ENCODE results near the gene TNFAIP3. TPM values are rescaled to one million over a fixed set of nuclear protein-coding genes. Genes with fewer than 3 reads are reported as not detected.

The TNFAIP3 gene
- polyA plus RNA-seq, 3 donors, result 35.5 to 273 (median 38.4) TPM

DNA sequence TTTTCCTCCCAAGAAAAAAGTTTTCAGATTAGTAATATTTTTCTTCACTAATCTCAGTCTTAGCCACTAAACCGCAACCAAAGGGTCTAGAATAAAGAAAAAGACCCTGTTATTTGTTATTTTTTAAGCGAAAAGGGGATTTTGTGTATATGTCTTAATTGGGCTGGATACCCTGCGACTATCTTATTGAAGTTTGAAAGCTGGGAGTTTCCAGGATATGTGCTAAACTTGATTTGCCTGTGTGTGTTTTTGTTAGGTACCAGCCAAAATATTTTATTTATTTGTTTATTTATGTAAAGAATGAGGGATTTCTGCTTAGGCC lies 52.4 kb downstream of the TNFAIP3 start:
- TF ChIP-seq, protein P1, sequence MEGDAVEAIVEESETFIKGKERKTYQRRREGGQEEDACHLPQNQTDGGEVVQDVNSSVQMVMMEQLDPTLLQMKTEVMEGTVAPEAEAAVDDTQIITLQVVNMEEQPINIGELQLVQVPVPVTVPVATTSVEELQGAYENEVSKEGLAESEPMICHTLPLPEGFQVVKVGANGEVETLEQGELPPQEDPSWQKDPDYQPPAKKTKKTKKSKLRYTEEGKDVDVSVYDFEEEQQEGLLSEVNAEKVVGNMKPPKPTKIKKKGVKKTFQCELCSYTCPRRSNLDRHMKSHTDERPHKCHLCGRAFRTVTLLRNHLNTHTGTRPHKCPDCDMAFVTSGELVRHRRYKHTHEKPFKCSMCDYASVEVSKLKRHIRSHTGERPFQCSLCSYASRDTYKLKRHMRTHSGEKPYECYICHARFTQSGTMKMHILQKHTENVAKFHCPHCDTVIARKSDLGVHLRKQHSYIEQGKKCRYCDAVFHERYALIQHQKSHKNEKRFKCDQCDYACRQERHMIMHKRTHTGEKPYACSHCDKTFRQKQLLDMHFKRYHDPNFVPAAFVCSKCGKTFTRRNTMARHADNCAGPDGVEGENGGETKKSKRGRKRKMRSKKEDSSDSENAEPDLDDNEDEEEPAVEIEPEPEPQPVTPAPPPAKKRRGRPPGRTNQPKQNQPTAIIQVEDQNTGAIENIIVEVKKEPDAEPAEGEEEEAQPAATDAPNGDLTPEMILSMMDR (IDR thresholded peaks at IDR 0.05), result no peak
- H2AFZ ChIP-seq (ENCODE audit: insufficient read depth, low read depth, low read length, poor library complexity, severe bottlenecking), result no peak overlapping the region
- Mint-ChIP-seq H3K36me3 (no peaks in the 10 kb centered on the region), H3K27ac (no peak overlapping the region), H3K9me3 (no peaks in the 10 kb centered on the region), H3K4me1 (peaks cover 28% of the 10 kb centered on the region), H3K27me3 (ENCODE audit: low read depth in 3 of 3) (no peaks in the 10 kb centered on the region), H3K4me3 (no peak overlapping the region)
- no peak for DNase-seq
- no peaks in the 10 kb centered on the region for H3K27me3 ChIP-seq (ENCODE audit: control insufficient read depth in 2 of 2, insufficient read depth in 2 of 2, low read length in 2 of 2)
- H3K4me3 ChIP-seq (replicated peaks in 1 of 3; ENCODE audit: low read depth in 2 of 3, low read length in 3 of 3), result no peak overlapping the region
- H3K36me3 ChIP-seq (replicated peaks in 1 of 2; ENCODE audit: control insufficient read depth in 1 of 2, insufficient read depth in 2 of 2, low read length in 2 of 2), result no peaks in the 10 kb centered on the region
- H3K4me1 ChIP-seq (ENCODE audit: control insufficient read depth in 1 of 2, insufficient read depth in 2 of 2, low read length in 2 of 2), result peaks cover 16 to 21% of the 10 kb centered on the region in 2 donors
- H3K9ac ChIP-seq (ENCODE audit: insufficient read depth, low read length, poor library complexity, severe bottlenecking), result no peak overlapping the region
- no peaks in the 10 kb centered on the region for H3K9me3 ChIP-seq (replicated peaks in 1 of 2; ENCODE audit: control insufficient read depth in 1 of 2, insufficient read depth in 1 of 2, low read length in 2 of 2)
- WGBS (ENCODE audit: insufficient coverage), result 100% methylated on average over 1 of the region's 3 CpGs
- no peaks in the 10 kb centered on the region for H3K79me2 ChIP-seq (ENCODE audit: insufficient read depth, low read length)
- no peaks in the 10 kb centered on the region for H4K20me1 ChIP-seq (ENCODE audit: insufficient read depth, low read length)
- intact Hi-C loops (cut with micrococcal nuclease), result no loop called here
- H3K4me2 ChIP-seq (replicated peaks; ENCODE audit: extremely low read depth, low read length, poor library complexity, severe bottlenecking), result no peak overlapping the region
- no peak overlapping the region for H3K27ac ChIP-seq (ENCODE audit: low read depth in 1 of 2, low read length in 2 of 2)

DNA sequence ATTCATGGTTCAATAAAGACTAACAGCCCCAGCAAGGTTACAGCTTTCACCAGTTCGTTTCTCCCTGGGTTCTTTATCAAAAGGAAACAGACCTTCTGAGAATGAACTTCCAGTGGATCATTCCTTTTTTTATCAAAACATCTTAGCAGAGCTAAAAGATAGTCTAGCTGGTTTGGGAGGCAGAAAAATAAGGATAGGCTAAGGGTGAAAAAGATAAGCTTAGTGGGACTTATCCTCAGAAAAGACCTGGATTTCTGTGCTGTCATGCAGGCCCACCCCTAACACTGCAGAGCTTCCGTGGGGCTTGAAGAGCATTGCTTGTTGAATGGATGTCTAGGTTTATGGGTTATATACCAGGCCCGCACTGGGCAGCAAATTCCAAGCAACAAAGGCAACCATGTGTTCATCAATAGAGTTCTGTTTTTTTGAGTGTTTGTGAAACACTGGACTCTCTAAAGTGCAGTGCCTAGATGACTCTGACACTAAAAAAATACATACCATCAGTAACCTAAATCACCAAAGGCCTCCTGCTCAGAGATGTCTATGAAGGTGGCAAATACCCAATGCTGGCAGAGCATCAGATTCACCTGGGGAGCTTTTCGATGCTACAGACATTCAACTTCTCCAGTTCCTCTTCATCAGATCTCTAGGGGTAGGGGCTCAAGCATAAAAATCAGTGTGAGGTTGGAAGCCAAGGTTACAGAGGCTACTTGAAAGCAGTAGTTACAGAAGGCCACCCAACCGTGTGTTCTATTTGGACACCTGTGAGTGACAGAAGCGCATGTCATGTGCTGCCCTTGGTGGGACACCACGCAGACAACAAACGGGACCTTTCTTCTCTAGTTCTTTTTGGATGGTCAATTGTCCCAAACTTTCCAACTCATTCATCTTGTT lies 53.0 kb downstream of the TNFAIP3 start:
- Histone ChIP-seq H3K4me1 (ENCODE audit: control insufficient read depth in 1 of 2, insufficient read depth in 2 of 2, low read length in 2 of 2) (peaks cover 13 to 15% of the 10 kb centered on the region in 2 donors), H3K4me3 (replicated peaks in 1 of 3; ENCODE audit: low read depth in 2 of 3, low read length in 3 of 3) (no peak overlapping the region), H3K9ac (ENCODE audit: insufficient read depth, low read length, poor library complexity, severe bottlenecking) (no peak overlapping the region), H3K27ac (ENCODE audit: low read depth in 1 of 2, low read length in 2 of 2) (no peak overlapping the region), H3K27me3 (ENCODE audit: control insufficient read depth in 2 of 2, insufficient read depth in 2 of 2, low read length in 2 of 2) (no peaks in the 10 kb centered on the region), H3K4me2 (replicated peaks; ENCODE audit: extremely low read depth, low read length, poor library complexity, severe bottlenecking) (no peak overlapping the region), H3K9me3 (replicated peaks in 1 of 2; ENCODE audit: control insufficient read depth in 1 of 2, insufficient read depth in 1 of 2, low read length in 2 of 2) (no peaks in the 10 kb centered on the region), H3K36me3 (replicated peaks in 1 of 2; ENCODE audit: control insufficient read depth in 1 of 2, insufficient read depth in 2 of 2, low read length in 2 of 2) (no peaks in the 10 kb centered on the region), H3K79me2 (ENCODE audit: insufficient read depth, low read length) (no peaks in the 10 kb centered on the region), H2AFZ (ENCODE audit: insufficient read depth, low read depth, low read length, poor library complexity, severe bottlenecking) (no peak overlapping the region), H4K20me1 (ENCODE audit: insufficient read depth, low read length) (no peaks in the 10 kb centered on the region)
- H3K27me3 Mint-ChIP-seq (ENCODE audit: low read depth in 3 of 3), result no peaks in the 10 kb centered on the region
- intact Hi-C loops (cut with micrococcal nuclease), result no loop called here
- no peaks in the 10 kb centered on the region for H3K36me3 Mint-ChIP-seq
- WGBS (ENCODE audit: insufficient coverage), result 88% methylated on average over 5 of the region's 8 CpGs
- TF ChIP-seq, protein P1 (IDR thresholded peaks at IDR 0.05), result no peak
- H3K9me3 Mint-ChIP-seq, result no peaks in the 10 kb centered on the region
- H3K4me3 Mint-ChIP-seq, result no peak overlapping the region
- DNase-seq, result no peak
- H3K4me1 Mint-ChIP-seq, result peaks cover 25% of the 10 kb centered on the region
- H3K27ac Mint-ChIP-seq, result no peak overlapping the region
